ENCODE data around the gene GRK5. TPM values are rescaled to one million over a fixed set of nuclear protein-coding genes. Genes with fewer than 3 reads are reported as not detected.
A peak's percentile ranks its signal among the peaks of the same experiment; 100 is the strongest.

The GRK5 gene
- total and polyA plus RNA-seq, 12 donors = 9.3 to 96.4 (median 21.5) TPM

- DNase-seq = peak; percentile 55 to 86 (median 67)
- peaks cover 22 to 32% of the 10 kb centered on the region in 2 donors for H3K4me1 ChIP-seq (replicated peaks in 1 of 2)
Observed at GRCh38 chr10:119416855-119417254, 209.5 kb downstream of the GRK5 start.

GRCh38 chr10:119417852-119418251, 210.5 kb downstream of the GRK5 start:
- H3K4me1 ChIP-seq (replicated peaks in 1 of 2) = peaks cover 20 to 29% of the 10 kb centered on the region in 2 donors
- H3K27ac ChIP-seq = no peak overlapping the region

More at GRCh38 chr10:119416855-119417254, 209.5 kb downstream of the GRK5 start:
- intact Hi-C loops (cut with DNase I) = loop anchor here in 1 of 2 donors (5.0 kb wide), 1 partner anchor 215 kb away; no protein-coding TSS in a partner anchor
- TF ChIP-seq POLR2A (IDR thresholded peaks at IDR 0.05) (no peak), CTCF (IDR thresholded peaks at IDR 0.05) (peak; percentile 43 to 83 (median 72))
- no peaks in the 10 kb centered on the region for H3K27me3 ChIP-seq
- no peaks in the 10 kb centered on the region for H3K36me3 ChIP-seq (replicated peaks in 1 of 2)
- no peak overlapping the region for H3K27ac ChIP-seq
- H3K9me3 ChIP-seq (replicated peaks in 1 of 3) = no peaks in the 10 kb centered on the region
- H3K4me3 ChIP-seq = no peak overlapping the region
- WGBS, 4 donors = 48 to 89% (median 64%) methylated on average over 3 to 10 of the region's 10 CpGs

GRCh38 chr10:119418362-119418761, 211.0 kb downstream of the GRK5 start:
- Histone ChIP-seq H3K4me1 (replicated peaks in 1 of 2) (peaks cover 17 to 24% of the 10 kb centered on the region in 2 donors), H3K27ac (no peak overlapping the region)
- WGBS, 4 donors = 60 to 85% (median 81%) methylated on average over 2 to 4 of the region's 4 CpGs

More at GRCh38 chr10:119417852-119418251, 210.5 kb downstream of the GRK5 start:
- no peak for DNase-seq
- Histone ChIP-seq H3K36me3 (replicated peaks in 1 of 2) (no peaks in the 10 kb centered on the region), H3K4me3 (no peak overlapping the region), H3K27me3 (no peaks in the 10 kb centered on the region), H3K9me3 (replicated peaks in 1 of 3) (no peaks in the 10 kb centered on the region)
- TF ChIP-seq POLR2A (IDR thresholded peaks at IDR 0.05) (no peak), CTCF (IDR thresholded peaks at IDR 0.05) (no peak)
- intact Hi-C loops (cut with DNase I) = loop anchor here (2.0 to 5.0 kb wide), 2 partner anchors 211 to 216 kb away; partner anchors contain the start of gene GRK5 (in 1 of the 2)
- WGBS, 4 donors = 72 to 94% (median 80%) methylated on average over 5 to 9 of the region's 9 CpGs

GRCh38 chr10:119419931-119420330, 212.6 kb downstream of the GRK5 start:
- Histone ChIP-seq H3K4me3 (no peak overlapping the region), H3K27me3 (no peaks in the 10 kb centered on the region), H3K9me3 (replicated peaks in 1 of 3) (no peaks in the 10 kb centered on the region), H3K27ac (no peak overlapping the region), H3K4me1 (replicated peaks in 1 of 2) (peaks cover 17 to 19% of the 10 kb centered on the region in 2 donors), H3K36me3 (replicated peaks in 1 of 2) (no peaks in the 10 kb centered on the region)
- 79 to 97% (median 94%) methylated on average over 1 to 2 of the region's 2 CpGs for whole genome bisulfite sequencing, 4 donors
- no peak for TF ChIP-seq CTCF (IDR thresholded peaks at IDR 0.05)
- no peak for TF ChIP-seq POLR2A (IDR thresholded peaks at IDR 0.05)
- no peak for DNase-seq
- intact Hi-C loops (cut with DNase I) = loop anchor here (2.0 to 5.0 kb wide), 2 partner anchors 213 to 218 kb away; partner anchors contain the start of gene GRK5 (in 1 of the 2)

More at GRCh38 chr10:119418362-119418761, 211.0 kb downstream of the GRK5 start:
- DNase-seq = no peak
- no peaks in the 10 kb centered on the region for H3K36me3 ChIP-seq (replicated peaks in 1 of 2)
- intact Hi-C loops (cut with DNase I) = loop anchor here (2.0 to 5.0 kb wide), 2 partner anchors 212 to 216 kb away; partner anchors contain the start of gene GRK5 (in 1 of the 2)
- H3K27me3 ChIP-seq = no peaks in the 10 kb centered on the region
- TF ChIP-seq POLR2A (IDR thresholded peaks at IDR 0.05) (no peak), CTCF (IDR thresholded peaks at IDR 0.05) (no peak)
- H3K4me3 ChIP-seq = no peak overlapping the region
- no peaks in the 10 kb centered on the region for H3K9me3 ChIP-seq (replicated peaks in 1 of 3)
